BE2C (cell line): ENCODE data around the gene CEP41.

Experiments used
- DNase-seq: peaks from one replicate; pipeline ENCODE4 v3.0.0-alpha.2; 2020
- H3K27me3 ChIP-seq: fragments of 250-450 bp; sonication (Bioruptor Pico); 2 replicates; pipeline ENCODE4 v1.5.1; 2020; ENCODE audit warnings: mild to moderate bottlenecking
- H3K36me3 ChIP-seq: fragments of 250-450 bp; sonication (Bioruptor Pico); 2 replicates; pipeline ENCODE4 v1.5.1; 2020; ENCODE audit warnings: mild to moderate bottlenecking
- H3K4me1 ChIP-seq: fragments of 250-450 bp; sonication (Bioruptor Pico); 2 replicates; pipeline ENCODE4 v1.5.1; 2020
- H3K4me3 ChIP-seq: 2 replicates; pipeline ENCODE4 v1.5.1; 2011; ENCODE audit warnings: low read depth, low read length
- H3K9me3 ChIP-seq: fragments of 250-450 bp; sonication (Bioruptor Pico); 2 replicates; pipeline ENCODE4 v1.5.1; 2020
- CTCF ChIP-seq: IDR thresholded peaks from 2 replicates; pipeline ENCODE4 v1.5.1; 2012; ENCODE audit warnings: mild to moderate bottlenecking, low read depth, low read length

The CEP41 gene

DNA sequence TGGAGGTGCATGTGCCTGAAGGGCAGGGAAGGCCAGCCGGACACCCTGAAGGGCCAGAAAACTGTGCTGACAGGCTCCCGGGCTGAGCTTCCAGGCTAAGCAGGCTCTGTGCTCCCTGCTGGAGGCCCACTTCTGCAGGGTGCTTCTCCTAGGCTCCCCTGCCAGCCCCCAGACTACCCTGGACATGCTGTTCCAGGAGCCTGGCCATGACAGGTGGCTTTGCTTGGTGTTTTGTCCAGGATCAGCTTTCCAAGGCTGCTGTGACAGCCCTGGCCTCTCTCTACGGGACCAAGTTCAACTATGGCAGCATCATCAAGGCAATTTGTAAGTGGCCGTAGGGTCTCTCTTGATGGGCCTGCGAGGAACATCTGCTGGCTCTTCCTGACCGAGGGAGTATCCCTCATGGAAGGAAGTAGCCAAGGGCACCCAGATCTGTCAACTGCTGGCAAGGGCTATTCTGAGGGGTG is 55.2 kb downstream of the CEP41 start:
- H3K4me3 ChIP-seq, result no peak overlapping the region
- no peak for DNase-seq

GRCh38 chr7:130384841-130385599 is 55.8 kb downstream of the CEP41 start:
- H3K9me3 ChIP-seq, result no peaks in the 10 kb centered on the region

More for the DNA sequence above, 55.2 kb downstream of the CEP41 start:
- Histone ChIP-seq H3K27me3 (no peaks in the 10 kb centered on the region), H3K9me3 (no peaks in the 10 kb centered on the region), H3K36me3 (no peaks in the 10 kb centered on the region), H3K4me1 (peaks cover 1% of the 10 kb centered on the region)
- TF ChIP-seq CTCF, result no peak

GRCh38 chr7:130384371-130384801 is 56.4 kb downstream of the CEP41 start:
- peaks cover 12% of the 10 kb centered on the region for H3K4me1 ChIP-seq
- no peak for DNase-seq
- H3K4me3 ChIP-seq, result no peak overlapping the region
- no peak for TF ChIP-seq CTCF
- H3K27me3 ChIP-seq, result no peaks in the 10 kb centered on the region
- H3K36me3 ChIP-seq, result no peaks in the 10 kb centered on the region
- H3K9me3 ChIP-seq, result no peaks in the 10 kb centered on the region

More at GRCh38 chr7:130384841-130385599, 55.8 kb downstream of the CEP41 start:
- Histone ChIP-seq H3K4me3 (no peak overlapping the region), H3K4me1 (peaks cover 8% of the 10 kb centered on the region), H3K36me3 (no peaks in the 10 kb centered on the region), H3K27me3 (no peaks in the 10 kb centered on the region)
- TF ChIP-seq CTCF, result no peak
- no peak for DNase-seq

DNA sequence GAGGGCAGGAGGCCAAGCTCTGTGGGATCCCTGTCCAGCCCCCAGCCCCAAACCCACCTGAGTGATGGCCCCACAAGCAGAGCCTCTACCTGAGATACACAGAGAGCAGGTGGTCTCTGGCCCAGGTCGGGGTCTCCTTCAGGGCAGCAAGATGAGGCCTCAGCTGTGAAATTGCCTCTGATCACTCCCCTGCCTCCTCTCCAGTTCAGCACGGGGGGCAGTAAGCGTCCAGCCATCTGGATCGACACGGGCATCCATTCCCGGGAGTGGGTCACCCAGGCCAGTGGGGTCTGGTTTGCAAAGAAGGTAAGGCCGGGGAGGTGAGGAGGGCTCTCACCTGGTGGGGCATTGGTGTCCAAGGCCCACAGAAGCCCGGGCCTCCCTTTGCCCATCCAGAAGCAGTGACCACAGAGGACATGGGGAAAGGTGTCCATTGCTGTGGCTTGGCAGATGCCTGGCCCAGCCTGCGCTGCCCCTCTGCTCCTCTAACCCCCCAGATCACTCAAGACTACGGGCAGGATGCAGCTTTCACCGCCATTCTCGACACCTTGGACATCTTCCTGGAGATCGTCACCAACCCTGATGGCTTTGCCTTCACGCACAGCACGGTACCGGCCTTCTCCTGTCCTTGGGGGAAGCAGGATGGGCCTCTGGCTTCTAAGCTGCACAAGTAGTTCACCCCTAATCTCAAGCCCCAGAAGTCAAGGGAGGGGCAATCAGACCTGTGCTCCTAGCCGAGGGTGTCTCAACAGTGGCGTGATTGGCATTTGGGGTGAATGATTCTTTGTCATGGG is 57.4 kb downstream of the CEP41 start:
- Histone ChIP-seq H3K4me1 (peaks cover 12% of the 10 kb centered on the region), H3K4me3 (no peak overlapping the region), H3K9me3 (no peaks in the 10 kb centered on the region), H3K27me3 (no peaks in the 10 kb centered on the region), H3K36me3 (no peaks in the 10 kb centered on the region)
- no peak for DNase-seq
- no peak for TF ChIP-seq CTCF

DNA sequence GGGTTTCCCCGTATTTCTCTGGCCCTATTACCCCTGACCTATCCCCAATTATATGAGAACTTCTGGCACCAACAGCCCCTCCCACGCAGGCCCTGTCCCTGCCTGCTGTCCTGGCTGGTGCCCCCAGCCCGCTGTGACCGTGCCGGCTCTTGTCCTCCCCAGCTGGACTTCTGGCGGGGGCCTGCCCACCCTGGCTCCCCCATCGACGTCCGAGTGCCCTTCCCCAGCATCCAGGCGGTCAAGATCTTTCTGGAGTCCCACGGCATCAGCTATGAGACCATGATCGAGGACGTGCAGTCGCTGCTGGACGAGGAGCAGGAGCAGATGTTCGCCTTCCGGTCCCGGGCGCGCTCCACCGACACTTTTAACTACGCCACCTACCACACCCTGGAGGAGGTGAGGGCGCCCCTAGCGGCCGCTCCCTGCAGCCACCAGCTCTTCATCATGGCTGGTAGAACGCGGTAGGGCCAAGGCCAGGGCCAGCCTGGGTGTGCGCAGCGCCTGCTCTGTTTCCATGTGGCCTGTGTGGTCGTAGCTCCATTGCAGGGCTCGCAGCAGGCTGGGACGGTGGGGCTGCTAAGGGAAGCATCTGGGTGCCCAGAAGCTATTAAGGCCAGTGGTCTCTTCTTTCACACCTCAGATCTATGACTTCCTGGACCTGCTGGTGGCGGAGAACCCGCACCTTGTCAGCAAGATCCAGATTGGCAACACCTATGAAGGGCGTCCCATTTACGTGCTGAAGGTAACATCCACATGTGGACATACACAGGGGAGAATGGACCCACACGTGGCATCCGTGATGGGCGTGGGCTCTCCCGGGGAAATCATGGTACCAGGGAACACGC is 59.1 kb downstream of the CEP41 start:
- DNase-seq, result no peak
- no peak overlapping the region for H3K4me3 ChIP-seq
- H3K36me3 ChIP-seq, result no peaks in the 10 kb centered on the region
- H3K4me1 ChIP-seq, result peaks cover 12% of the 10 kb centered on the region
- no peak for TF ChIP-seq CTCF
- no peaks in the 10 kb centered on the region for H3K9me3 ChIP-seq
- no peaks in the 10 kb centered on the region for H3K27me3 ChIP-seq
